Neural cell (in vitro differentiated cells): ENCODE results near the gene E2F3. TPM values are rescaled to one million over a fixed set of nuclear protein-coding genes. Genes with fewer than 3 reads are reported as not detected.

Source experiments
- H2AFZ ChIP-seq: fragments of 200-600, 300-800 bp; sonication (generic), shearing (Covaris generic); 2 replicates; pipeline ENCODE4 v1.6.0; 2014; ENCODE audit warnings: low read depth, mild to moderate bottlenecking, antibody characterized with exemption, low read length, moderate library complexity
- H3F3A ChIP-seq: fragments of 200-600 bp; shearing (Covaris generic); 2 replicates; pipeline ENCODE4 v1.6.1; 2016; ENCODE audit warnings: mild to moderate bottlenecking, moderate library complexity, mixed read lengths, antibody characterized with exemption, low read length; ENCODE audit not compliant: insufficient read depth, poor library complexity, severe bottlenecking
- H3K27ac ChIP-seq: fragments of 200-600, 300-800 bp; sonication (generic), shearing (Covaris generic); 2 replicates; pipeline ENCODE4 v1.5.1; 2014; ENCODE audit warnings: mild to moderate bottlenecking, low read length, moderate library complexity
- H3K27me3 ChIP-seq: fragments of 300-800, 200-600 bp; sonication (generic), shearing (Covaris generic); 2 replicates; pipeline ENCODE4 v1.6.0; 2014; ENCODE audit warnings: mild to moderate bottlenecking, low read depth, low read length, moderate library complexity; ENCODE audit not compliant: insufficient read depth
- H3K36me3 ChIP-seq: fragments of 300-800, 200-600 bp; sonication (generic), shearing (Covaris generic); 2 replicates; pipeline ENCODE4 v1.5.1; 2014; ENCODE audit warnings: mild to moderate bottlenecking, antibody characterized with exemption, low read length, moderate library complexity; ENCODE audit not compliant: insufficient read depth
- H3K4me2 ChIP-seq: fragments of 300-800, 200-600 bp; sonication (generic), shearing (Covaris generic); 2 replicates; pipeline ENCODE4 v1.6.0; 2014; ENCODE audit warnings: mild to moderate bottlenecking, low read length
- H3K4me3 ChIP-seq: fragments of 300-800, 200-600 bp; sonication (generic), shearing (Covaris generic); 2 replicates; pipeline ENCODE4 v1.5.1; 2014; ENCODE audit warnings: mild to moderate bottlenecking, low read length, moderate library complexity
- H3K79me2 ChIP-seq: fragments of 200-600 bp; shearing (Covaris generic); replicated peaks from 2 replicates; pipeline ENCODE4 v1.6.0; 2014; ENCODE audit warnings: mild to moderate bottlenecking, low read length, moderate library complexity; ENCODE audit not compliant: insufficient read depth
- H3K9ac ChIP-seq: fragments of 300-800, 200-600 bp; sonication (generic), shearing (Covaris generic); 2 replicates; pipeline ENCODE4 v1.6.1; 2016; ENCODE audit warnings: mild to moderate bottlenecking, low read length, mixed read lengths
- H3K9me2 ChIP-seq: fragments of 200-600 bp; shearing (Covaris generic); 2 replicates; pipeline ENCODE4 v1.6.1; 2016; ENCODE audit warnings: mild to moderate bottlenecking, low read length, mixed read lengths; ENCODE audit not compliant: insufficient read depth
- H3K9me3 ChIP-seq: fragments of 200-600, 300-800 bp; sonication (generic), shearing (Covaris generic); 2 replicates; pipeline ENCODE4 v1.6.1; 2016; ENCODE audit warnings: mild to moderate bottlenecking, mixed run types, low read length, moderate library complexity, mixed read lengths
- H4K20me1 ChIP-seq: fragments of 200-600 bp; shearing (Covaris generic); 2 replicates; pipeline ENCODE4 v1.6.1; 2016; ENCODE audit warnings: mild to moderate bottlenecking, mixed run types; ENCODE audit not compliant: insufficient read depth
- EP300 ChIP-seq: fragments of 450-650 bp; conservative IDR thresholded peaks from 2 replicates; pipeline ENCODE4 v1.6.1; 2014; ENCODE audit warnings: antibody characterized with exemption, mild to moderate bottlenecking, moderate library complexity; ENCODE audit not compliant: poor library complexity, severe bottlenecking
- EZH2 ChIP-seq: fragments of 200-600, 300-800 bp; shearing (Covaris generic), sonication (generic); IDR thresholded peaks from 2 replicates; pipeline ENCODE4 v1.6.1; 2014; ENCODE audit warnings: antibody characterized with exemption, low read length, borderline replicate concordance, mild to moderate bottlenecking; ENCODE audit not compliant: insufficient read depth, poor library complexity, severe bottlenecking
- MXI1 ChIP-seq: fragments of 450-650 bp; conservative IDR thresholded peaks from 2 replicates; pipeline ENCODE4 v1.6.1; 2014; ENCODE audit warnings: antibody characterized with exemption, mild to moderate bottlenecking; ENCODE audit not compliant: poor library complexity, severe bottlenecking
- POLR2AphosphoS5 ChIP-seq: IDR thresholded peaks from 2 replicates; pipeline ENCODE4 v1.6.1; 2012
- RAD21 ChIP-seq: fragments of 450-650 bp; conservative IDR thresholded peaks from 2 replicates; pipeline ENCODE4 v1.6.1; 2014; ENCODE audit warnings: antibody characterized with exemption, mild to moderate bottlenecking, moderate library complexity
- SMC3 ChIP-seq: fragments of 450-650 bp; conservative IDR thresholded peaks from 2 replicates; pipeline ENCODE4 v1.6.1; 2014; ENCODE audit warnings: antibody characterized with exemption, mild to moderate bottlenecking, moderate library complexity; ENCODE audit not compliant: poor library complexity
- TAF1 ChIP-seq: IDR thresholded peaks from 2 replicates; pipeline ENCODE4 v1.6.1; 2012; ENCODE audit warnings: low read depth
- polyA plus RNA-seq: library from polyadenylated mRNA; depleted of rRNA; stranded (reverse); fragments of >200 nt; gene quantifications from 2 replicates; pipeline ENCODE4 v1.2.3, GENCODE V29; 2014
- TF ChIP-seq, protein P1 (sequence below): IDR thresholded peaks from 2 replicates; pipeline ENCODE4 v1.6.1; 2012; ENCODE audit warnings: borderline replicate concordance
- TF ChIP-seq, protein P2 (sequence below): fragments of 450-650 bp; IDR thresholded peaks from 2 replicates; pipeline ENCODE4 v1.5.1; 2014; ENCODE audit warnings: antibody characterized with exemption, mild to moderate bottlenecking, moderate library complexity; ENCODE audit not compliant: poor library complexity, severe bottlenecking

The E2F3 gene
- polyA plus RNA-seq, 1 donor from 2014 or later: 4.8 TPM

DNA sequence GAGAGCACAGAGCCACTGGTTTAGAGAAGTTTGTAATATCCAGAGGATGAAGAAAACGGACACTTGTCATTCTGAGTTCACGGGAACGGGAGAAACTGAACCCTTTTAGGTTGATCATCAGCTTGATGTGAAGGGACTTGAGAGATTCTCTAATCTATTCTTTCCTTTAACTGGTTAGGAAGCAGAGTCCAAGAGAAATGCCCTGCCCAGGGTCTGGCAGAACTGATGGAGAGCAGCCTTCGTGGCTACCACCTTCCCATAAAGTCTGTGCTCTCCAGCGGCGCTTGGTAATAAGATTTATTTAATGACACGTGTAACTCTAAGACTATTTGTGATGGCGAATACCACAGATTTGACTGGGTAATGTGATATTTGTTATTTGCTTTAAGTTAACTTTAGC is 36.0 kb downstream of the E2F3 start:
- Histone ChIP-seq H3K9ac (no peak overlapping the region), H3K36me3 (no peaks in the 10 kb centered on the region), H3K4me2 (no peak overlapping the region), H3K9me2 (no peaks in the 10 kb centered on the region), H4K20me1 (no peaks in the 10 kb centered on the region), H3K4me3 (no peak overlapping the region), H3K79me2 (no peaks in the 10 kb centered on the region), H3K9me3 (no peaks in the 10 kb centered on the region), H2AFZ (no peak overlapping the region), H3K27ac (no peak overlapping the region), H3F3A (no peaks in the 10 kb centered on the region), H3K27me3 (no peaks in the 10 kb centered on the region)
- no peak for TF ChIP-seq MXI1
- no peak for TF ChIP-seq SMC3
- TF ChIP-seq, protein P1, sequence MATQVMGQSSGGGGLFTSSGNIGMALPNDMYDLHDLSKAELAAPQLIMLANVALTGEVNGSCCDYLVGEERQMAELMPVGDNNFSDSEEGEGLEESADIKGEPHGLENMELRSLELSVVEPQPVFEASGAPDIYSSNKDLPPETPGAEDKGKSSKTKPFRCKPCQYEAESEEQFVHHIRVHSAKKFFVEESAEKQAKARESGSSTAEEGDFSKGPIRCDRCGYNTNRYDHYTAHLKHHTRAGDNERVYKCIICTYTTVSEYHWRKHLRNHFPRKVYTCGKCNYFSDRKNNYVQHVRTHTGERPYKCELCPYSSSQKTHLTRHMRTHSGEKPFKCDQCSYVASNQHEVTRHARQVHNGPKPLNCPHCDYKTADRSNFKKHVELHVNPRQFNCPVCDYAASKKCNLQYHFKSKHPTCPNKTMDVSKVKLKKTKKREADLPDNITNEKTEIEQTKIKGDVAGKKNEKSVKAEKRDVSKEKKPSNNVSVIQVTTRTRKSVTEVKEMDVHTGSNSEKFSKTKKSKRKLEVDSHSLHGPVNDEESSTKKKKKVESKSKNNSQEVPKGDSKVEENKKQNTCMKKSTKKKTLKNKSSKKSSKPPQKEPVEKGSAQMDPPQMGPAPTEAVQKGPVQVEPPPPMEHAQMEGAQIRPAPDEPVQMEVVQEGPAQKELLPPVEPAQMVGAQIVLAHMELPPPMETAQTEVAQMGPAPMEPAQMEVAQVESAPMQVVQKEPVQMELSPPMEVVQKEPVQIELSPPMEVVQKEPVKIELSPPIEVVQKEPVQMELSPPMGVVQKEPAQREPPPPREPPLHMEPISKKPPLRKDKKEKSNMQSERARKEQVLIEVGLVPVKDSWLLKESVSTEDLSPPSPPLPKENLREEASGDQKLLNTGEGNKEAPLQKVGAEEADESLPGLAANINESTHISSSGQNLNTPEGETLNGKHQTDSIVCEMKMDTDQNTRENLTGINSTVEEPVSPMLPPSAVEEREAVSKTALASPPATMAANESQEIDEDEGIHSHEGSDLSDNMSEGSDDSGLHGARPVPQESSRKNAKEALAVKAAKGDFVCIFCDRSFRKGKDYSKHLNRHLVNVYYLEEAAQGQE: no peak
- TF ChIP-seq POLR2AphosphoS5: no peak
- TF ChIP-seq TAF1: no peak
- no peak for TF ChIP-seq EP300
- TF ChIP-seq, protein P2, sequence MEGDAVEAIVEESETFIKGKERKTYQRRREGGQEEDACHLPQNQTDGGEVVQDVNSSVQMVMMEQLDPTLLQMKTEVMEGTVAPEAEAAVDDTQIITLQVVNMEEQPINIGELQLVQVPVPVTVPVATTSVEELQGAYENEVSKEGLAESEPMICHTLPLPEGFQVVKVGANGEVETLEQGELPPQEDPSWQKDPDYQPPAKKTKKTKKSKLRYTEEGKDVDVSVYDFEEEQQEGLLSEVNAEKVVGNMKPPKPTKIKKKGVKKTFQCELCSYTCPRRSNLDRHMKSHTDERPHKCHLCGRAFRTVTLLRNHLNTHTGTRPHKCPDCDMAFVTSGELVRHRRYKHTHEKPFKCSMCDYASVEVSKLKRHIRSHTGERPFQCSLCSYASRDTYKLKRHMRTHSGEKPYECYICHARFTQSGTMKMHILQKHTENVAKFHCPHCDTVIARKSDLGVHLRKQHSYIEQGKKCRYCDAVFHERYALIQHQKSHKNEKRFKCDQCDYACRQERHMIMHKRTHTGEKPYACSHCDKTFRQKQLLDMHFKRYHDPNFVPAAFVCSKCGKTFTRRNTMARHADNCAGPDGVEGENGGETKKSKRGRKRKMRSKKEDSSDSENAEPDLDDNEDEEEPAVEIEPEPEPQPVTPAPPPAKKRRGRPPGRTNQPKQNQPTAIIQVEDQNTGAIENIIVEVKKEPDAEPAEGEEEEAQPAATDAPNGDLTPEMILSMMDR: no peak
- no peak for TF ChIP-seq RAD21
- TF ChIP-seq EZH2: no peak

DNA sequence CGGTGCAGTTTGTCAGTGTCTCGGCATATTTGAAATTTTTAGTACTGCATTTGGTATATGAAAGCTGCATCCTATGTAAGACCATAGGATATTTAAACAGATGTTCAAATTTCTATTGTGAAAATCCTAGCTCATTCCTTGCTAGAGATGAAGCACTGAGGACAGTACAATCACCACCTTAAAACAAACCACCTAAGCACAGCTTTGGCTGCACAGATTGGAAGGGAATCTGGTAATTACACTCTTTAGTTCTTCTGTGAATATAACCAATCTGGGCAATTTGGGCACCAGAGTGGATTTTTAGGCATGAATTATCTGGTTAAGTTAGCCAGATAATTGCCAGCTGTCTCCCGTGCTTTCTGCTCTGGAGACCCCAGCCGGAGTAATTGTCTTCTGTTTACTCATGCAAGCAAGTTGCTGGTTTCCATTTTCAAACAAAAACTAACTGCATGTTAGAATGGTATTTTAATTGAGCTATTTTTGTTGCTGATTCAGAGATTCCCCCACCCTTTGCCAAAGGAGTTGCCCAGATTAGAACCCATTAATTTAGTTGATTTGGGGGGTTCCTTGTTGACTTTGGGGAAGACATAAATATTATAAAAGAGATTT is 36.9 kb downstream of the E2F3 start:
- Histone ChIP-seq H3K9ac (no peak overlapping the region), H4K20me1 (no peaks in the 10 kb centered on the region), H3K27ac (no peak overlapping the region), H3K9me2 (no peaks in the 10 kb centered on the region), H3K9me3 (no peaks in the 10 kb centered on the region), H3K36me3 (no peaks in the 10 kb centered on the region), H3F3A (no peaks in the 10 kb centered on the region), H3K4me2 (no peak overlapping the region), H2AFZ (no peak overlapping the region), H3K27me3 (no peaks in the 10 kb centered on the region), H3K4me3 (no peak overlapping the region), H3K79me2 (no peaks in the 10 kb centered on the region)
- TF ChIP-seq, protein P2: no peak
- no peak for TF ChIP-seq EZH2
- no peak for TF ChIP-seq POLR2AphosphoS5
- TF ChIP-seq EP300: no peak
- TF ChIP-seq SMC3: no peak
- TF ChIP-seq, protein P1: no peak
- TF ChIP-seq RAD21: no peak
- TF ChIP-seq TAF1: no peak
- TF ChIP-seq MXI1: no peak
